GM19035 (cell line): Measurements from ENCODE around the gene ARSA.
"Not testable (repeated sequence)": the region's sequence is repeated elsewhere in the genome, so short reads cannot be mapped to it uniquely, and the experiment has no call there.

Experiments used
- ATAC-seq: cut with Tn5 transposase; IDR thresholded peaks from one replicate; pipeline ENCODE4 v1.9.1; 2021; ENCODE audit not compliant: unreplicated experiment

Gene ARSA

DNA sequence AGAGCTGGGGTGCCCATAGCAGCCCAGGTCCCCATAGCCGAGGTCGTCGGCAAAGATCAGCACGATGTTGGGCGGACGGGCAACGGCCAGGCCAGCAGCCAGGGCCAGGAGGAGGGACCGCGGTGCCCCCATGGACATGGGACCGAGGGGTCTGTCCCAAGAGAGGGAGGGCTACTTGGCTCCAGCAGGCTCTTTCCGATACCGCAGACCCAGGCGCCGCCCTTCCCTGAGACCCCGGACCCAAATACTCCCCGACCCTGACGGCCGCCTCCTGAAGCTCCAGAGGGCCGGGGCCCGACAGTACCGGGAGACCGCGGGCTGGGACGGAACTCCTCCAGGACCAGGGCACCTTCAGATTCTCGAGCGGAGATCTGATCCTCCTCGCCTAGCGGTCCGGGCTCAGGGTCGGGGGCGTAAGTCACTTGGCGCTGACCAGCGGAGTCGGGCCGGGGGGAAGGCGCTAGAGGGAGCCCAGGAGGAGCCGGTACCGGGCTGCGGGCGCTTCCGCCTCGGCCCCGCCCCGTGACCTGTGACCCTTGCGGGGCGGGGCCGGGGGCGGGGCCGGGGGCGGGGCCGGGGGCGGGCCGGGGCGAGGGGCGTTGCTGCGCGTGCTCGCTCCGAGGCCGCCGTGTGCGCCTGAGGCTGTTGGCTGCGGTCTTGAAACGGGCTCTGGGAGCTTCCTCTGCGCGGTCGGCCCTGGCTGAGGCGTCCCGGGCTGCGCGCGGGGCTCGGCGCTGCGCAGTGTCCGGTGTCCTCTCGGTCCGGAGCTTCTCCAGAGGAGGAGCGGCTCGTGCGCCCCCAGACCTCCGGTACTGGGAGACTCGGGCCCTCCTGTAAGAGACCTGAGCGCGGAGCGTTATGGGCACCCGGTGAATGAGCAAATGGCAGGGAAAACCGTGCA, at the start of gene ARSA:
TSS of gene ARSA (minus strand) at position 511 of the 901 bp plus-strand sequence. CDS start at position 138, 373 bp downstream.
- ATAC-seq, result peak; percentile 70

DNA sequence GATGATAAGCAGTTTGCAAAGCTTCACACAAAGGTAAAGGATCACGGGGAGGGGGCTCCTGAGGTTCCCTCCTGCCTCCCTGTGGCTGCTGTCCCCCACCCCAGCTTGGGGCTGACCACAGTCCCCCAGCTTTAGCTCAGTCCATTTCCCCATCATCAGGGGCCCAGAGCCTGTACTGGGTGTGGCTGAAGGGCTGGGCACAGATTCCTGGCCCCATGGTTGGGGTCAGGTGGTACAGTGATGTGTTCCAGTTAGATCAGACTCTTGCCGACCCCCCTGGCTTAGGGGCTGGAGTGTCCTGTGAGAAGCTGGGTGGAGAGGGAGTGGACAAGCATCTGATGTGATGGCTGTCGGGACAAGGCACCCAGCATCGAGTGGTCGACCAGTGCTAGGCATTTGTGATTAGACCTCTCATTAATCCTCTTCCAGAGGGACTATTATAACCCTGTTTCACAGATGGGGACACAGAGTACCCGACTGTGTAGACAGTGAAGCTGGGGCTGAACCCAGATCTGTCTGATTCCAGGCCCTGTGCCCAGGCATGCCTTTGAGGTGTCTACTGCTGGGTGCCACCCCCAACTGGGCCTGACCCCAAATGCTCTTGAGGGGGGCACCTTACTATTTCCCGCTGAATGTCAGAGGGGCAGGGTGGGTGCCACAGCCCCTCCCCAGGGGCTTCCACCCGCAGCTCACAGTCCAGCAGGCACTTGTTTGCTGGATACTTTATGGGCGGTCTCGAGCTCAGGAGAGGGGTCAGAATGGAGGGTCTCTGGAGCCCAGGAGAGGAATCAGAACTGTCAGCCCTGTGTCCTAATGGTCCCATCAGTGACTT, 48.9 kb upstream of the ARSA start:
- ATAC-seq, result no peak

DNA sequence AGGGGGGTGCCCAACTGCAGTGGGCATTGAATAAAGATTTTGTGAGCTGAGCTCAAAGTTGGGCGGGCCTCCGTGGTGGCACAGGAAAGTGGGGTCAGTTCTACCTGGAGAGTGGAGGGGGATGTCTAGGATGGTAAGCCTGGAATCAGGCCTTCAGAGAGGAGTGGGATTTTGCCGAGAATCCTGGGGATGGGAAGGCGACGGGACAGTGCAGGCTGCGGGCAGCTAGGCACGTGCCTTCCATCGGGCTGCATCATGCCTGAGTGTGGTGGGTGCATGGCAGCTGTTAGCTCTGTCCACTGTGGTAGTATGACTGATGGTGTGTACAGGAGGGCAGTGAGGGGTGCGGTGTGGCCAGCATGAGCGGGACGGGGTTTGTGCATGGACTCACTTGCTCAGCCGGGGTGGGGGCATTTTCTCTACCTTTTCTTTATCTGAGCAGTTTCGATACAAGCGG, 48.3 kb upstream of the ARSA start:
- no peak for ATAC-seq

DNA sequence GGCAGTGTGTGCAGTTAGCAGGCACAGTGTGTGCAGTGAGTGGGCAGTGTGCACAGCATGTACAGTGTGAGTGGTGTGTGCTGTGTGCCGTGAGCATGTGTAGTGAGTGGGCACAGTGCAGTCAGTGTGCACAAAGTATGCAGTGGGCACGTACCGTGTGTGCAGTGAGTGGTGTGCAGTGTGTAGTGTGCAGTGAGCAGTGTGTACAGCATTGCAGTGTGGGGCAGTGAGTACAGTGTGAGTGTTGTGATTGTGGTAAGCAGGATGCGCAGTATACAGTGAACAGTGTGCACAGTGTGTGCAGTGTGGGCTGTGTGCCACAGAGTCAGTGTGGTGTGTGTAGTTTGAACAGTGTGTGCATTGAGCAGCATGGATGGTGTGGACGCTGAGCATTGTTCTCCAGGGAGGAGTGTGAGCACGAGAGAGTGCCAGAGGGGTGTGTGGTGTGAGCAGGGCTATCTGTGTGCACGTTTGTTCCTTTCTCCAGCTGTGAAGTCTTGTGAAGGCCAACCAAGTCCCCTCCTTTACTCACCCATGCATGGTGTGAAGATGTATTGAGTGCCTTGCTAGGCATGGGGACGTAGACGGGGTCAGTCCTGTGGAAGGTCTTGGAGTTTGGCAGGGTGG, 47.7 kb upstream of the ARSA start:
- no peak for ATAC-seq

DNA sequence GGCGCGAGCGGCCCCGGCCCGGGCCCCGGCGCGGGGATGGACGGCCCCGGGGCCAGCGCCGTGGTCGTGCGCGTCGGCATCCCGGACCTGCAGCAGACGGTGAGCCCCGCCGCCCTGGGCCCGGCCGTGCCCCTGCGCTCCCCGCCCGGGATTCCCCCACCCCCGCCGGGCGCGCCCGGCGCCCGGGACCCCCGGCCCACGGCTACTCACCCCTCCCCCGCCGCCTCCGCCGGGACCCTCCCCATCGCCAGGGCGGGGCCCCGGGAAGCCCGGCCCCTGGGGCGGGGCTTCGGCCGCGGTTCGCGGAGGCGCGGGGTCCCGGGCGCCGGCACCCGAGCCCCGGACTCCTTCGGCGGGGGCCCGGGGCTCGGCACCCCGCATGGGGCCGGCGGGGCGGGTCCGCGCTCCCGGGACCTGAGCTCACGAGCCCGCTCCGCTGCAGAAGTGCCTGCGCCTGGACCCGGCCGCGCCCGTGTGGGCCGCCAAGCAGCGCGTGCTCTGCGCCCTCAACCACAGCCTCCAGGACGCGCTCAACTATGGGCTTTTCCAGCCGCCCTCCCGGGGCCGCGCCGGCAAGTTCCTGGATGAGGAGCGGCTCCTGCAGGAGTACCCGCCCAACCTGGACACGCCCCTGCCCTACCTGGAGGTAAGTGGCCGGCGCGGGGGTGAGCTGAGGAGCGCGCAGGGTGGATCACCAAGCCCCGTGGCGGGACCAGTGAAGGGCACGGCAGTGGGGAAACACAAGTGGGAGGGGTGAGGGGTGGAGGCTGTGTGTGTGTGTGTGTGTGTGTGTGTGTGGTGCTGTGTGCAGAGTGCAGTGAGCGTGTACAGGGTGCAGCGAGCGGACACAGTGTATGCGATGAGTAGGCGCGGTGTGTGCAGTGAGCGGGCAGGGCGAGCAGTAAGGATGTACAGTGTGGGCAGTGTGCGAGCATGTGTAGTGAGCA, 46.9 kb upstream of the ARSA start:
- no peak for ATAC-seq

DNA sequence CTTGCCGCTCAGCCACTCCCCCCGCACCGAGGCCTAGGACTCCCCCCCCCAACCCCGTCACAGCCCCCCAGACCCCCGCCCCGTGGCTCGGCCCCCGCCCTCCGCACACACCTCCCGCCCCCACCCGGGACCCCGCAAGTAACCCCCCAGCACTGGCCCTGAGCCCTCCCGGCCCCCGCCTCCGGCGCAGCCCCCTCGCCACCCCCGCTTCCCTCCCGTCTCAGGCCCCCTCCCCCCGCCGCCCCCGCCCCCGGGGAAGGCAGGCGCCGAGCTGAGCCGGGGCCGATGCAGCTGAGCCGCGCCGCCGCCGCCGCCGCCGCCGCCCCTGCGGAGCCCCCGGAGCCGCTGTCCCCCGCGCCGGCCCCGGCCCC, 46.2 kb upstream of the ARSA start:
- ATAC-seq, result no peak

DNA sequence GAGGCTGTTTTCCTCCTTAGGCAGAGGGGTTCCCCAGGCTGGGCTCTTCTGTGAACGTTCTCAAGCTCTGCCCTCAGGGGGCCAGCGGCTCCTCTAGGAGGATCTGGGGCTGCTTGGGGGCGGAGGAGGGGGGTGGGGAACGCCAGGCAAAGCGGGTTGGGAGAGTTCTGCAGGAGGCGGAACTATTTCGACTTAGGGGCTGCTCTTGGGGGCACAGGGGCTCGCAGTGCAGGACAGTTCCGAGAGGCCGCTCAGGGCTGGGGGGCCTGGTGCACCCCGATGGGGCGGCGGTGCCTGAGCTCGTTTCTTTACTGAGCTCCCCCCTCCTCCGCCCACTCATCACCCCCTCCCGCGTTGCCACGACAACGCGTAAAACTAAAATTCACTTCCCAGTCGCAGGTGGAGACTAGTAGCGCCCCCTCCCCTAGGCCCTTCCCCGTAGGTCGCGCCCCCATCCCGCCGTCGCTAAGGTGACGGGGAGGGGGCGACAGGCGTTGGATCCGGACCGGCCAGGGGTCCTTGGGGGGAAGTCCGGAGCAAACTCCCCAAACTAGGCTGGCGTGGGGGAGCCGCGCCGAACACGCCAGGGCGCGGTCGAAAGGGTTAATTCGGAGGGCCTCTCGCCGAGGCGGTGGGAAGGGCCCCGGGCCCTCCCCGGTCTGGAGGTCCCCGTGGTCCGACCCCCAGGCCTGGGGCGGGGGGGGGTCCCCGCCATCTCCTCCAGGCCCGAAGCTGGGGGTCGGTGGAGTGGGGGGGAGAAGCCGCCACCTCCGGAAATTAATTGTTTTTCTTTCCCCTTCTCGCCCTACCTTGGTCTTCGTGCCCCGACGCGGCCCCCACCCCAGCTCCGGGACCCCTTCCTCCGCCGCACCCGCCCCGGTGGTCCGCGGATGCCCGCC, 45.5 kb upstream of the ARSA start:
- ATAC-seq, result no peak

DNA sequence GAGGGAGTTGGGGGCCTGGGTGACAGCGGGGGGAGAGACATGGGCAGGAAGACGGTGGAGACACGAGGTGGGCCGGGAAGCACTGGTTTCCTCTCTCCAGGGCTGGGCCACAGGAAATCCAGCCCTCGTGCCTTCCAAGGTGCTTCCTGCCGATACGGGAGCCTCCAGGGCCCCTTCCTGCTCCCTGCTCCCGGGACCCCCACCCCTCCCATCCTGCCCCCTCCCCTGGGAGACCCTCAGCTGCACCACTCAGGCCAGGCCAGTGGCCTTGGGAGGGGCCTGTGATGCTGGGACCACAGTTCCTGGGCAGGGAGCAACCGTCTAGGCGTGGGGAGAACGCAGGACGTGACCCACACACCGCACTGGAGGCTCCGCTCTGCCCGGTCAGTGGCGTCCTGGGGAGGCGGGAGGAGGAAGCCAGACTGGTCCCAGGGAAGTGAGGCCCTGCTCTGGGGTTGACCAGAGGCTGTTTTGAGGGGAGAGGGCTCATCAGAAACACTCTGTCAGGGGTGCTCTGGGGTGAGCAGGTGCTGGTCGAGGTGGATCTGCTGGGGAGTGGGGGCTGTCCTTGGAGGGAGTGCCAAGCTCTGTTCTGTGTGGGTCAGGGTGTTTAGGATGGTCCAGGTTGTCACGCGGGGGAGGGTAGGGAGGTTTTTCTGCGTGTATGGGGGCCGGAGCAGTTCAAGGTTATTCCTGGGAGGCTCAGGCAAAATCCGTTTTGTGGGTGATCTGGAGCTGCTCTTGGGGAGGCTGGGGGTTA, 44.7 kb upstream of the ARSA start, which contains the start of gene SHANK3:
TSS of gene SHANK3 (plus strand) at position 353 of the 760 bp plus-strand sequence.
- ATAC-seq, result no peak

DNA sequence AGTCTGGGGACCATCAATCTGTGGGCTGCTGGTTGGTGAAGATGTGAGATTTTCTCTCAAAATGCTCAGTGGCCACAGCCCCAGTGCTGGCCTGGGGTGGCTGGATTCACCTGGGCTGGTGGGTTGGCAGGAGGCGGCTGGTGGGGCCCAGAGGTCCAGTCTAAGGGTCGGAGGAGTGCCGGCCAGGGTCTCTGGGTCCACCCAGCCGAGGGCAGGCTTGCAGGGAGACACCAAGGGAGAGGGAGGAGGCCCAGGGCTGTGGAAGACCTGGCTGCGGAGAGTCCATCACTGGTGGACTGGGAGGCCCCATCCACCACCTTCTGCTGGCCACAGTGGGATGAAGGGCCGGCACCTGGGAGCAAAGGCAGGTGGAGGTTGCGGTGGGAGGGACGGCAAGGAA, 44.1 kb upstream of the ARSA start:
- no peak for ATAC-seq

DNA sequence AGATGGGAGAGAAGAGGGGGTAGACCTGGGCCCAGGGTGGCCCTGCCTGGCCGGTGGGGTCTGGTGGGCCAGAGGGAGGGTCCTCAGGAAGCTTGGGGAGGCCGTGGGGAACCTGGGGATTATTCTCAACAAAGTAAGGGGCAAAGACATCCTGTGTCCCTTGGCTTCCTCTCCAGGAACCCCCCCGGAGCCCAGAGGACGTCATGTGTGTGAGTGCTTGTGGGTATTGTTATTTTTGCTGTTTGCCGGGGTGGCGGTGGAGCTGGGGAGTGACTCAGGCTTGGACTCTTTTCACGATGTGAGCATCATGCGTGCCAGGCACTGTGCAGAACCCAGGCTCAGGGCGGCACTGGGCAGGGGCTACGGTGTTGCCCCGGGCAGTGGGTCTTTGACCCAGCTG, 43.7 kb upstream of the ARSA start:
- ATAC-seq, result no peak

DNA sequence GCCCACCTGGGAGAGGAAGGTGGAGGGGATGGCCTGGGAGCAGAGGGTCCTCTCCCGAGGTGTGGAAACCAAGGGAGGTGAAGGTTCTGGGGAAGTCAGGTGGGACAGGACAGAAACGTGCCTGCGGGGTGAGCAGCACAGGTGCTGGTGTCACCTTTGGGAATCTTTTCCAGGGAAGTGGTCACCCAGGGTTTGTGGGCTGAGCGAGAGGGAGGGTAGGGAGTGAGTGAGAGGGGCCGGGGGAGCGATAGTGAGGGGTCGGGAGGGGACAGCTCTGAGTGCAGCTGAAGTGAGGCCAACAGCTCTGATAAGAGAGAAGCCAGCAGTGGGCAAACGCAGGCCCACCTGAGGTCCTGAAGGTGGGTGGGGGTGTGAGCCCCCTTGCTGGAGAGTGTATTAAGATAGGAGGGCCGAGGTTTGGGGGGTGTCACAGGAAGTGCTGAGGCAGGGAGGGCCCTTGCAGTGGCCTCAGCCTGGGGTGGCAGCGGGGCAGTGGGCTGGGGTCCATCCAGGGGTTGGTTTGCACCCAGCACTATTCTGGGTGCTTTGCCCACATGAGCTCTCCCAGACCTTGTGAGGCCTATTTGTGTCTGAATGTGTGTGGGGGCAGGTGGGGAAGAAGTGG, 43.1 kb upstream of the ARSA start:
- no peak for ATAC-seq

DNA sequence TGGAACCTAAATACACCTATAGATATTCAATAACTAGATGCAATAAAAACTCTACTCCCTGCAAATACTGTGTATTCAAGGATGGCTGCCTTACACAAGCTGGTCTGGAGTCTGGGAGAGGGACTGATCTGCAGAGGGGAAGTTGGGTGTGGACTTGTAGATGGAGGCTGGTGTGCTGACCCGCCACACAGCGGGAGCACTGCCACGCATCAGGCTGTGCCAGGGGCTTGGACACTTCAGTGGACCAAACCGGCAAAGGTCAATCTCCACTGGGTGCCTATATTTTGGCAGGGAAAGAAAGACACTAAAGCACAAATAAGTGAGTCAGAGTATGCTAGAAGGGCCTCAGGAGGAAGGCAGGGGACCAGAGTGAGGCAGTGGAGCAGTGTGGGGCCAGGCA, 42.6 kb upstream of the ARSA start:
- no peak for ATAC-seq

DNA sequence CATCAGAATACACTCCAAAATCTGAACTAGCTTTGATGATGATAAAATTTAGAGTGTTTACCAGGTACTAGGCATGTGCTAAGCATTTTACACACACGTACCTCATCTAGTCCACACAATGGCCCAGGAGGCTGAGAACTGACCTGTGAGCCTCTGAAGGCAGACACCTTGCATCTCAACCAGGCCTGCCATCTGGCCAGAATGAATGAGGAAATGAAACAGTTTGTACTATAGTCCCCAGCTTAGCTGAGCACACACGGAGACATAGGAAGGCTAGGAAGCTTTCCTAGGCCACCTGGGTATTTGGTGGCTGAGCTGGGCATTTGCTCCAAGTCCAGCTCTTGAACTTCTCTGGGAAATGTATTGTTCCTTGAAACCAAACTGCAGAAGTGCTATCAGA, 37.8 kb upstream of the ARSA start:
- ATAC-seq, result no peak

DNA sequence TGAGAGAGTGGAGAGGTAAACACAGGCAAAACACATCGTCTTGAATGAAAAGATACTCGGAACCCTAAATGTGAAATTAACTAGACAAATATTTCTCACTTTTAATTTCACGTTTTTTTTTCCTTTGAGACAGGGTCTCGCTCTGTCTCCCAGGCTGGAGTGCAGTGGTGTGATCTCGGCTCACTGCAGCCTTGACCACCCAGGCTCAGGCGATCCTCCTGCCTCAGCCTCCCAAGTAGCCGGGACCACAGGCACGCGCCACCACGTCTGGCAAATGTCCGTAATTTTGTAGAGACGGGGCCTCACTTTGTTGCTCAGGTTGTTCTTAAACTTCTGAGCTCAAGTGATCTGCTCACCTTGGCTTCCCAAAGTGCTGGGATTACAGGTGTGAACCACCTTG, 37.3 kb upstream of the ARSA start:
- no peak for ATAC-seq

DNA sequence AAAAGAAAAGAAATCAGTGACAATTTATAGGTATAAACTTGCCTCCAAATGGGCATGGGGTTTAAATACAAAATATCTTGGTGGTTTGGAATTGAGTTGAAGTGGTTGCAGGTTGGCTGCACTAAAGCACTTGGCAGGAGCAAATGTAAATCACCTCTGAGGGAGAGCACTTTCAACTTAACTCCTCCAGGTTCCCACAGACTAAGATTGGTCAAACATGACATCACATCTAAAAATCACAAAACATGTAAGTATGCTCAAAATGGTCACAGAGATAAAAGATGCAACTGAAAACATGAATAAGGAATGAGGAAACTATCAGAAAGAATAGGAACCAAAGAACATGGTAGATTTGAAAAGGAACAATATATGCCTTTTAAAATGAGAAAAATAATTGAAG, 32.4 kb upstream of the ARSA start:
- no peak for ATAC-seq

DNA sequence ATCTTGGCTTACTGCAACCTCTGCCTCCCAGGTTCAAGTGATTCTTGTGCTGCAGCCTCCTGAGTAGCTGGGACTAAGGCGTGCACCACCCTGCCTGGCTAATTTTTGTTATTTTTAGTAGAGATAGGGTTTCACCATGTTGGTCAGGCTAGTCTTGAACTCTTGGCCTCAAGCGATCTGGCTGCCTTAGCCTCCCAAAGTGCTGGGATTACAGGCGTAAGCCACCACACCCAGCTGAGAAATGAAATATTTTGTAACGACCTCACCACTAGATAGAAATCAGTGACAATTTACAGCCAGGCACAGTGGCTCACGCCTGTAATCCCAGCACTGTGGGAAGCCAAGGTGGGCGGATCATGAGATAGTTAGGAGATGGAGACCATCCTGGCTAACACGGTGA, 31.8 kb upstream of the ARSA start:
- ATAC-seq, result not testable (repeated sequence)

DNA sequence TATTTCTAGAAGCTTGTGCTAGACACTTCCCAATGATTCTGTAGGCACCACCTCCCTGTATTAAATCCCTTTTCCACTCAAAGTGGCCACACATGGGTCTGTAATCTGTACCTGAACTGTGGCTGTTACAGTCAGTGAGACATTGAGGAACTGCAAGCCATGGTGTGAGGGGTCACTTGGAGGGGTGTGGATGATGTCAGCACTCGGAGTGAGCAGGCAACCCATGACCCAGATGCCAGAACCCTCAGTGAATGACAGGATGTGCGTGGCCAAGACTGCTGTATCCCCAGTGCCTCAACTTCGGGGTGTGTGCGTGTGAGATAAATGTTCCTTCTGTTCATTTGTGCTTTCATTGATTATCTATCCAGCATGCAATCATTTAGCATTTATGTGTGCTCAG, 30.0 kb upstream of the ARSA start:
- ATAC-seq, result no peak
